H9 (cell line): ENCODE measurements around the gene UTS2R. TPM values are rescaled to one million over a fixed set of nuclear protein-coding genes. Genes with fewer than 3 reads are reported as not detected.

Experiments used
- DNase-seq: peaks from one replicate; pipeline ENCODE4 v3.0.0-alpha.2; 2017
- H2AFZ ChIP-seq: one replicate; pipeline ENCODE4 v1.6.1; 2013; ENCODE audit warnings: mild to moderate bottlenecking, low read length, control low read depth, moderate library complexity
- H2AK5ac ChIP-seq: 2 replicates; pipeline ENCODE4 v1.6.1; 2013; ENCODE audit warnings: low read length, control low read depth, mixed read lengths; ENCODE audit not compliant: insufficient read length
- H2BK120ac ChIP-seq: one replicate; pipeline ENCODE4 v1.6.1; 2013; ENCODE audit warnings: low read depth, mild to moderate bottlenecking, low read length, control low read depth, inconsistent platforms; ENCODE audit not compliant: poor library complexity, severe bottlenecking
- H2BK12ac ChIP-seq: 2 replicates; pipeline ENCODE4 v1.6.1; 2013; ENCODE audit warnings: low read length, control low read depth, mixed read lengths, low read depth; ENCODE audit not compliant: insufficient read length
- H2BK15ac ChIP-seq: 2 replicates; pipeline ENCODE4 v1.6.1; 2013; ENCODE audit warnings: low read depth, low read length, control low read depth
- H2BK20ac ChIP-seq: one replicate; pipeline ENCODE4 v1.6.1; 2013; ENCODE audit warnings: low read depth, mild to moderate bottlenecking, low read length, control low read depth, inconsistent platforms; ENCODE audit not compliant: poor library complexity, severe bottlenecking
- H2BK5ac ChIP-seq: 2 replicates; pipeline ENCODE4 v1.6.1; 2013; ENCODE audit warnings: low read length, control low read depth, mixed read lengths; ENCODE audit not compliant: insufficient read length
- H3K14ac ChIP-seq: 2 replicates; pipeline ENCODE4 v1.6.1; 2013; ENCODE audit warnings: low read length, control low read depth; ENCODE audit not compliant: insufficient read depth
- H3K18ac ChIP-seq: 2 replicates; pipeline ENCODE4 v1.6.1; 2013; ENCODE audit warnings: low read depth, mild to moderate bottlenecking, mixed read lengths, low read length, control low read depth; ENCODE audit not compliant: insufficient read length
- H3K23ac ChIP-seq: 2 replicates; pipeline ENCODE4 v1.6.1; 2013; ENCODE audit warnings: low read length, control low read depth, mixed read lengths, low read depth; ENCODE audit not compliant: insufficient read length
- H3K23me2 ChIP-seq: 2 replicates; pipeline ENCODE4 v1.6.1; 2013; ENCODE audit warnings: low read depth, mild to moderate bottlenecking, mixed read lengths, low read length, control low read depth; ENCODE audit not compliant: insufficient read length, poor library complexity, severe bottlenecking
- H3K27ac ChIP-seq: 2 replicates; pipeline ENCODE4 v1.5.1; 2013; ENCODE audit warnings: low read length, control low read depth, mixed read lengths, low read depth; ENCODE audit not compliant: insufficient read length
- H3K27me3 ChIP-seq: 2 replicates; pipeline ENCODE4 v1.6.1; 2013; ENCODE audit warnings: low read length, control low read depth, inconsistent platforms; ENCODE audit not compliant: insufficient read depth
- H3K4ac ChIP-seq: 2 replicates; pipeline ENCODE4 v1.6.1; 2013; ENCODE audit warnings: low read depth, mild to moderate bottlenecking, control low read depth, inconsistent platforms, low read length, moderate library complexity
- H3K4me1 ChIP-seq: 2 replicates; pipeline ENCODE4 v1.6.1; 2013; ENCODE audit warnings: low read length, control low read depth, inconsistent platforms; ENCODE audit not compliant: insufficient read depth
- H3K4me2 ChIP-seq: 2 replicates; pipeline ENCODE4 v1.6.1; 2013; ENCODE audit warnings: low read length, control low read depth, mixed read lengths; ENCODE audit not compliant: insufficient read length, insufficient read depth
- H3K56ac ChIP-seq: 2 replicates; pipeline ENCODE4 v1.6.1; 2013; ENCODE audit warnings: low read depth, mild to moderate bottlenecking, mixed read lengths, low read length, control low read depth; ENCODE audit not compliant: insufficient read length
- H3K79me1 ChIP-seq: 2 replicates; pipeline ENCODE4 v1.6.1; 2013; ENCODE audit warnings: low read depth, mild to moderate bottlenecking, moderate library complexity, low read length, control low read depth, inconsistent platforms; ENCODE audit not compliant: insufficient read depth, poor library complexity, severe bottlenecking
- H3K79me2 ChIP-seq: 2 replicates; pipeline ENCODE4 v1.6.1; 2013; ENCODE audit warnings: low read length, control low read depth, inconsistent platforms; ENCODE audit not compliant: insufficient read depth
- H3K9ac ChIP-seq: 2 replicates; pipeline ENCODE4 v1.6.1; 2013; ENCODE audit warnings: low read length, control low read depth, mixed read lengths; ENCODE audit not compliant: insufficient read length; ENCODE audit errors: extremely low read depth
- H3K9me3 ChIP-seq: one replicate; pipeline ENCODE4 v1.6.1; 2013; ENCODE audit warnings: low read depth, low read length, inconsistent platforms; ENCODE audit not compliant: control insufficient read depth
- H3T11ph ChIP-seq: one replicate; pipeline ENCODE4 v1.6.1; 2013; ENCODE audit warnings: mild to moderate bottlenecking, low read length, control low read depth, inconsistent platforms
- H4K20me1 ChIP-seq: one replicate; pipeline ENCODE4 v1.6.1; 2013; ENCODE audit not compliant: control insufficient read depth, insufficient read length, insufficient read depth
- H4K5ac ChIP-seq: 2 replicates; pipeline ENCODE4 v1.6.1; 2013; ENCODE audit warnings: low read depth, mild to moderate bottlenecking, mixed read lengths, low read length, control low read depth; ENCODE audit not compliant: insufficient read length
- H4K8ac ChIP-seq: replicated peaks from 2 replicates; pipeline ENCODE4 v1.6.1; 2013; ENCODE audit warnings: low read length, control low read depth, mixed read lengths, low read depth; ENCODE audit not compliant: insufficient read length
- H4K91ac ChIP-seq: 2 replicates; pipeline ENCODE4 v1.6.1; 2013; ENCODE audit warnings: low read depth, mild to moderate bottlenecking, moderate library complexity, mixed read lengths, low read length, control low read depth; ENCODE audit not compliant: insufficient read length
- H3K27ac Mint-ChIP-seq, 3 experiments: 2 replicates in 2 of 3; 3 replicates in 1 of 3; pipeline ENCODE4 v1.8.0; 2020 to 2021; ENCODE audit warnings: mixed read lengths in 3 of 3, mild to moderate bottlenecking in 1 of 3, moderate library complexity in 1 of 3
- H3K27me3 Mint-ChIP-seq: 2 replicates; pipeline ENCODE4 v1.8.0; 2021; ENCODE audit warnings: low read depth, mild to moderate bottlenecking, moderate library complexity, mixed read lengths
- H3K36me3 Mint-ChIP-seq, 3 experiments: 2 replicates in 2 of 3; 3 replicates in 1 of 3; pipeline ENCODE4 v1.8.0; 2020 to 2021; ENCODE audit warnings: low read depth in 3 of 3, mixed read lengths in 3 of 3; ENCODE audit not compliant: insufficient read depth in 1 of 3
- H3K4me1 Mint-ChIP-seq, 2 experiments: 2 replicates each; pipeline ENCODE4 v1.8.0; 2020; ENCODE audit warnings: mixed read lengths in 2 of 2
- H3K4me3 Mint-ChIP-seq, 2 experiments: 2 replicates in 1 of 2; 3 replicates in 1 of 2; pipeline ENCODE4 v1.8.0; 2020 to 2021; ENCODE audit warnings: mild to moderate bottlenecking in 2 of 2, mixed read lengths in 2 of 2, moderate library complexity in 1 of 2
- H3K9me3 Mint-ChIP-seq, 2 experiments: 2 replicates in 1 of 2; 3 replicates in 1 of 2; pipeline ENCODE4 v1.8.0; 2020; ENCODE audit warnings: mild to moderate bottlenecking in 2 of 2, mixed read lengths in 2 of 2, moderate library complexity in 1 of 2
- WGBS: extraction: QIAGEN DNeasy Blood & Tissue Kit; methylation state at CpG from one replicate; pipeline ENCODE4 v1.1.7; 2013; ENCODE audit warnings: missing lambda C conversion rate, low lambda C conversion rate, mixed read lengths; ENCODE audit not compliant: insufficient read length; ENCODE audit errors: extremely low coverage; 5-methylcytosine and 5-hydroxymethylcytosine counted together
- total RNA-seq: library from RNA; stranded (reverse); gene quantifications from 2 replicates; pipeline ENCODE4 v1.2.1, GENCODE V29; 2021
- TF ChIP-seq, protein P1 (sequence below): fragments of 200-600 bp; sonication (generic); conservative IDR thresholded peaks from 3 replicates; pipeline ENCODE4 v1.8.0; 2021; ENCODE audit warnings: antibody characterized with exemption, mild to moderate bottlenecking

Gene UTS2R
- total RNA-seq, 1 experiment from 2014 or later, result 0.94 TPM

DNA sequence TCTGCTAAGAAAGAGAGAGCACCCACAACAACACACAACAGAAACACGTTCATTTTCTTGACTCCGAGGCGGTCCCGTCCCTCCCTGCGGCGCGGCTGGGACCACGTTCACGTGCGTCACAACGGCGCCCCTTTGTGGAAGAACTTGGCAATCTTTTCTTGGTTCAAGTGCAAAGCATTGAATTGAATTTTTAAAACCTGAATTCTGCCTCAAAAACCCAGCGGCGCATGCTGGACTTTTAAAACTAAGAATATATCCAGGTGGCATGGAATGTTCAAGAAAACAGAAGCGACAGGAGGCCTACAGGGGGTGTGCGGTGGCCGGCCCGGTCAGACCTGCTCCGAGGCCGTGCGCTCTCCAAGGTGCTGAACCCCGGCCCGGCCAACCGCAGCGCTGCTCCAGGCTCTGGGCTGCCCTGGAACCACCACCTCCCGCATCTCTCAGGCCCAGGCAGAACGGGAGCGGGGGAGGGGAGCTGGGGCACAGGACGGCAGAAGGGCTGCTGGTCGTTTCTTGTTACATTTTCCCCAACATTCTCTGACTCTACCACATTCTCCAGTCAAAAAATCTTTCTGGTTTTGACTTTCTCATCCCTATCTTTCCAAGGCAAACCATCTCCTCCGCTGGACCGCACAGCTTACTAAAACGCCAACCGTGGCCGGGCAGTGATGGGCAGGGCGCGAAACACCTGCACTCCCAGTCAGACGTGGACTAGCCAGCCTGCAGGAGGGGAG is 43.1 kb downstream of the UTS2R start:
- Mint-ChIP-seq H3K27me3 (peaks cover 3% of the 10 kb centered on the region), H3K9me3 (no peaks in the 10 kb centered on the region), H3K36me3 (peaks cover 3 to 9% (median 5%) of the 10 kb centered on the region in 3 experiments; a peak in 6 of 7 replicates), H3K4me3 (peak overlapping the region in 1 of 2 experiments; percentile 27; a peak in 1 of 5 replicates), H3K27ac (no peak overlapping the region), H3K4me1 (peaks cover 14 to 23% of the 10 kb centered on the region in 2 experiments)
- no peak overlapping the region for H3K14ac ChIP-seq
- no peak overlapping the region for H2BK120ac ChIP-seq
- H3K79me2 ChIP-seq, result no peaks in the 10 kb centered on the region
- H3K9me3 ChIP-seq, result no peaks in the 10 kb centered on the region
- H2AK5ac ChIP-seq, result no peak overlapping the region
- H3K27me3 ChIP-seq, result no peaks in the 10 kb centered on the region
- peaks cover 3% of the 10 kb centered on the region for H3K23me2 ChIP-seq
- peak; percentile 95 for DNase-seq
- no peak overlapping the region for H3K4ac ChIP-seq
- H3K79me1 ChIP-seq, result no peaks in the 10 kb centered on the region
- H3T11ph ChIP-seq, result no peak overlapping the region
- WGBS, result no CpG with 5 or more reads among the region's 38 CpGs
- TF ChIP-seq, protein P1, sequence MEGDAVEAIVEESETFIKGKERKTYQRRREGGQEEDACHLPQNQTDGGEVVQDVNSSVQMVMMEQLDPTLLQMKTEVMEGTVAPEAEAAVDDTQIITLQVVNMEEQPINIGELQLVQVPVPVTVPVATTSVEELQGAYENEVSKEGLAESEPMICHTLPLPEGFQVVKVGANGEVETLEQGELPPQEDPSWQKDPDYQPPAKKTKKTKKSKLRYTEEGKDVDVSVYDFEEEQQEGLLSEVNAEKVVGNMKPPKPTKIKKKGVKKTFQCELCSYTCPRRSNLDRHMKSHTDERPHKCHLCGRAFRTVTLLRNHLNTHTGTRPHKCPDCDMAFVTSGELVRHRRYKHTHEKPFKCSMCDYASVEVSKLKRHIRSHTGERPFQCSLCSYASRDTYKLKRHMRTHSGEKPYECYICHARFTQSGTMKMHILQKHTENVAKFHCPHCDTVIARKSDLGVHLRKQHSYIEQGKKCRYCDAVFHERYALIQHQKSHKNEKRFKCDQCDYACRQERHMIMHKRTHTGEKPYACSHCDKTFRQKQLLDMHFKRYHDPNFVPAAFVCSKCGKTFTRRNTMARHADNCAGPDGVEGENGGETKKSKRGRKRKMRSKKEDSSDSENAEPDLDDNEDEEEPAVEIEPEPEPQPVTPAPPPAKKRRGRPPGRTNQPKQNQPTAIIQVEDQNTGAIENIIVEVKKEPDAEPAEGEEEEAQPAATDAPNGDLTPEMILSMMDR, result peak; percentile 87
- H2BK5ac ChIP-seq, result no peak overlapping the region
- no peak overlapping the region for H4K91ac ChIP-seq
- H2BK12ac ChIP-seq, result no peak overlapping the region
- no peak overlapping the region for H3K23ac ChIP-seq
- no peak overlapping the region for H4K5ac ChIP-seq
- no peak overlapping the region for H3K18ac ChIP-seq
- H3K27ac ChIP-seq, result no peak overlapping the region
- H3K9ac ChIP-seq, result no peak overlapping the region
- H2AFZ ChIP-seq, result no peak overlapping the region
- H2BK15ac ChIP-seq, result no peak overlapping the region
- H4K8ac ChIP-seq, result no peak overlapping the region
- no peaks in the 10 kb centered on the region for H3K4me1 ChIP-seq
- no peak overlapping the region for H2BK20ac ChIP-seq
- no peak overlapping the region for H3K4me2 ChIP-seq
- H3K56ac ChIP-seq, result no peak overlapping the region
- no peaks in the 10 kb centered on the region for H4K20me1 ChIP-seq
